Stimulated activated CD8-positive, alpha-beta memory T cell treated with anti-CD3 and anti-CD28 coated beads, Interleukin-12 subunit alpha, Interleukin-12 subunit beta, amount 100 ng/mL, for 24 hours (primary cell): ENCODE measurements around the gene NANOGP8.

Experiments
- DNase-seq: peaks from one replicate; pipeline ENCODE4 v3.0.0-alpha.2; 2020; ENCODE audit errors: extremely low read depth

The NANOGP8 gene

GRCh38 chr15:35060591-35060990, 24.5 kb downstream of the NANOGP8 start:
- DNase-seq: no peak

- DNase-seq: no peak
Measured at GRCh38 chr15:35058534-35059054, 26.5 kb downstream of the NANOGP8 start.

GRCh38 chr15:35055416-35056105, 29.5 kb downstream of the NANOGP8 start:
- no peak for DNase-seq

- no peak for DNase-seq
Measured at GRCh38 chr15:35054380-35054779, 30.7 kb downstream of the NANOGP8 start.

- no peak for DNase-seq
Measured at GRCh38 chr15:35047996-35048395, 37.1 kb downstream of the NANOGP8 start.

- DNase-seq: no peak
Measured at GRCh38 chr15:35047528-35047927, 37.6 kb downstream of the NANOGP8 start.

- DNase-seq: no peak
Measured at GRCh38 chr15:35043373-35044095, 41.6 kb downstream of the NANOGP8 start.

GRCh38 chr15:35040339-35041255, 44.5 kb downstream of the NANOGP8 start:
- DNase-seq: no peak

- no peak for DNase-seq
Measured at GRCh38 chr15:35038626-35039451, 46.3 kb downstream of the NANOGP8 start.
